Heart left ventricle (tissue), 16 donors: ENCODE results near the gene CCL5. TPM values are rescaled to one million over a fixed set of nuclear protein-coding genes. Genes with fewer than 3 reads are reported as not detected.

Source experiments
- ATAC-seq, 4 donors: fragments of 200-7000 bp; cut with Tn5 transposase; one replicate each; pipeline ENCODE4 v1.9.1; 2020 to 2022; ENCODE audit warnings: moderate library complexity in 4 of 4, mild to moderate bottlenecking in 3 of 4, moderate number of reproducible peaks in 1 of 4
- DNase-seq, 5 donors: peaks; one replicate each; pipeline ENCODE4 v3.0.0-alpha.2; 2020
- H3K27ac ChIP-seq, 12 donors: fragments of 200-600 bp; sonication (generic) in 4 of 12; one replicate each; pipeline versions ENCODE4 v1.5.0 to v1.8.0; 2016 to 2022; ENCODE audit warnings: mild to moderate bottlenecking in 2 of 12
- H3K27me3 ChIP-seq, 9 donors: fragments of 200-600 bp; sonication (generic) in 2 of 9; one replicate each; pipeline versions ENCODE4 v1.5.1 to v1.8.0; 2016 to 2022; ENCODE audit warnings: mild to moderate bottlenecking in 3 of 9
- H3K36me3 ChIP-seq, 9 donors: fragments of 200-600 bp; sonication (generic) in 2 of 9; one replicate each; pipeline versions ENCODE4 v1.5.0 to v1.8.0; 2018 to 2022; ENCODE audit warnings: mild to moderate bottlenecking in 2 of 9
- H3K4me1 ChIP-seq, 12 donors: fragments of 200-600 bp; sonication (generic) in 4 of 12; one replicate each; pipeline versions ENCODE4 v1.5.0 to v1.8.0; 2016 to 2022; ENCODE audit warnings: mild to moderate bottlenecking in 3 of 12
- H3K4me3 ChIP-seq, 12 donors: fragments of 200-600 bp; sonication (generic) in 4 of 12; one replicate each; pipeline versions ENCODE4 v1.5.0 to v1.8.0; 2017 to 2022; ENCODE audit warnings: mild to moderate bottlenecking in 9 of 12, moderate library complexity in 4 of 12
- H3K9me3 ChIP-seq, 12 donors: fragments of 200-600 bp; sonication (generic) in 4 of 12; one replicate each; pipeline versions ENCODE4 v1.5.0 to v1.8.0; 2016 to 2022; ENCODE audit warnings: mild to moderate bottlenecking in 1 of 12
- CTCF ChIP-seq, 12 donors: fragments of 200-600 bp; sonication (generic) in 4 of 12; IDR thresholded peaks; one replicate each; pipeline versions ENCODE4 v1.5.0 to v1.8.0; 2018 to 2022; ENCODE audit warnings: antibody characterized with exemption in 12 of 12, mild to moderate bottlenecking in 5 of 12
- POLR2A ChIP-seq, 2 donors: fragments of 450-650 bp; IDR thresholded peaks; one replicate each; pipeline ENCODE4 v1.6.1; 2017; ENCODE audit warnings: antibody characterized with exemption in 2 of 2, mild to moderate bottlenecking in 2 of 2, moderate library complexity in 2 of 2
- WGBS, 4 donors: extraction: QIAGEN DNeasy Blood & Tissue Kit in 2 of 4; methylation state at CpG; one replicate each; pipeline versions ENCODE4 v1.1.5 to v1.1.7; 2013 to 2018; 5-methylcytosine and 5-hydroxymethylcytosine counted together
- intact Hi-C, 10 donors: fragments of 100-400 bp; cut with DNase I; formaldehyde crosslinking; loops; one replicate each; pipeline versions ENCODE4 v1.11.1 to v1.14.2; 2022
- polyA plus RNA-seq, 2 donors: library from polyadenylated mRNA; stranded (reverse); fragments of 200-250 nt; gene quantifications; one replicate each; pipeline ENCODE4 v1.2.3, GENCODE V29; 2013
- total RNA-seq, 9 donors: library from RNA; depleted of rRNA in 2 of 9; stranded (reverse); fragments of >200 nt in 2 of 9; fragmentation: NEBNext Ultra II Directional in 3 of 9; extraction: Animal tissue kit (Norgen Biotek cat#: 25700) in 3 of 9; gene quantifications; one replicate each; pipeline versions ENCODE4 v1.1.0 to v1.2.4, GENCODE V29; 2016 to 2023
- donor health status: ischemic (EF 13 %, LVEDD 7.1; RV severe dilation, severe dysfunction).
- donor health status: healthy with polysubstance abuse.
- donor health status: DM: no; HTN: yes; CAD: no.
- donor health status: DM: no; HTN: no; CAD: no.
- donor health status: ischemic (EF 25% LVEDD 6.9; RV normal size, moderate dysfunction).
- donor health status: ischemic (EF 25% LVEDD 5.7; RV mildly dilated, moderate dysfunction).
- donor health status: healthy.
- donor health status: DM: yes; HTN: yes; CAD: no.
- donor health status: ischemic (EF 35%, LVEDD 5.7; RV mildly dilated, moderate dysfunction).
- donor health status: nonischemic (EF 11% LVEDD 7.7; RV severe dilation, severe dysfunction).
- donor health status: DM: yes; HTN: yes; CAD: no.
- donor health status: PGD.
- donor health status: ischemic (EF 29% LVEDD 5.4; RV normal size, mild dysfunction).
- donor health status: nonischemic (EF 23%, LVEDD 6.1; RV moderate dilation, normal function).

The CCL5 gene
- total and polyA plus RNA-seq, 11 donors = 0.46 to 23.7 (median 1.4) TPM; not detected in 1

GRCh38 chr17:35876534-35876933 is 3.6 kb downstream of the CCL5 start:
- Histone ChIP-seq H3K9me3 (no peaks in the 10 kb centered on the region), H3K36me3 (no peaks in the 10 kb centered on the region), H3K4me1 (peaks cover 0 to 26% (median 0%) of the 10 kb centered on the region in 12 donors), H3K4me3 (peak overlapping the region in 1 of 12 donors; percentile 44), H3K27me3 (no peaks in the 10 kb centered on the region), H3K27ac (peak overlapping the region in 1 of 12 donors; percentile 53)
- TF ChIP-seq CTCF (IDR thresholded peaks at IDR 0.05) = no peak
- no peak for TF ChIP-seq POLR2A (IDR thresholded peaks at IDR 0.05)
- intact Hi-C loops = no loop called here
- ATAC-seq (no peak), DNase-seq (no peak)
- WGBS, 4 donors = 82 to 90% (median 86%) methylated on average over 3 of the region's 3 CpGs

- H3K36me3 ChIP-seq = no peaks in the 10 kb centered on the region
- DNase-seq = no peak
- H3K4me3 ChIP-seq = peak overlapping the region in 1 of 12 donors; percentile 44
- WGBS, 4 donors = 60 to 75% (median 64%) methylated on average over 3 of the region's 3 CpGs
- H3K27me3 ChIP-seq = no peaks in the 10 kb centered on the region
- TF ChIP-seq CTCF (IDR thresholded peaks at IDR 0.05) (no peak), POLR2A (IDR thresholded peaks at IDR 0.05) (no peak)
- peaks cover 0 to 21% (median 0%) of the 10 kb centered on the region in 12 donors for H3K4me1 ChIP-seq
- no peaks in the 10 kb centered on the region for H3K9me3 ChIP-seq
- intact Hi-C loops = no loop called here
- ATAC-seq = no peak
- H3K27ac ChIP-seq = peak overlapping the region in 1 of 12 donors; percentile 53
These were observed 4.4 kb downstream of the CCL5 start for GRCh38 chr17:35875800-35876139.

GRCh38 chr17:35875072-35875799 is 4.9 kb downstream of the CCL5 start:
- intact Hi-C loops = no loop called here
- WGBS, 4 donors = 50 to 55% (median 52%) methylated on average over 5 of the region's 5 CpGs
- ATAC-seq = peak in 3 of 4 donors; percentile 28 to 49 (median 31)

More at GRCh38 chr17:35875072-35875799, 4.9 kb downstream of the CCL5 start:
- Histone ChIP-seq H3K9me3 (no peaks in the 10 kb centered on the region), H3K4me1 (peaks cover 0 to 15% (median 0%) of the 10 kb centered on the region in 12 donors), H3K27ac (peak overlapping the region in 1 of 12 donors; percentile 54), H3K27me3 (no peaks in the 10 kb centered on the region), H3K36me3 (no peaks in the 10 kb centered on the region), H3K4me3 (peak overlapping the region in 1 of 12 donors; percentile 44)
- TF ChIP-seq POLR2A (IDR thresholded peaks at IDR 0.05) = no peak
- TF ChIP-seq CTCF (IDR thresholded peaks at IDR 0.05) = no peak
- no peak for DNase-seq
